Stomach (tissue), 9 donors: ENCODE data around the gene DPP6. TPM values are rescaled to one million over a fixed set of nuclear protein-coding genes. Genes with fewer than 3 reads are reported as not detected.
A peak's percentile ranks its signal among the peaks of the same experiment; 100 is the strongest.

ENCODE experiments used
- DNase-seq, 2 donors: peaks; one replicate each; pipeline versions ENCODE4 v3.0.0 to v3.0.0-alpha.2; 2013 to 2019
- H3K27ac ChIP-seq, 5 donors: fragments of 200-600 bp in 4 of 5; sonication (generic) in 4 of 5; one replicate each; pipeline ENCODE4 v1.5.1; 2013 to 2019; ENCODE audit warnings: mild to moderate bottlenecking in 1 of 5, moderate library complexity in 1 of 5
- H3K27me3 ChIP-seq, 3 donors: fragments of 200-600 bp; sonication (generic); one replicate each; pipeline ENCODE4 v1.5.1; 2017 to 2019; ENCODE audit warnings: mixed run types in 1 of 3
- H3K36me3 ChIP-seq, 4 donors: fragments of 200-600 bp; sonication (generic); 1 replicate in 3 of 4; 2 replicates in 1 of 4; pipeline ENCODE4 v1.5.1; 2016 to 2019
- H3K4me1 ChIP-seq, 4 donors: fragments of 200-600 bp; sonication (generic); one replicate each; pipeline ENCODE4 v1.5.1; 2016 to 2019
- H3K4me3 ChIP-seq, 4 donors: fragments of 200-600 bp; sonication (generic) in 3 of 4; one replicate each; pipeline ENCODE4 v1.5.1; 2016 to 2019; ENCODE audit warnings: mild to moderate bottlenecking in 1 of 4
- H3K9me3 ChIP-seq, 4 donors: fragments of 200-600 bp; sonication (generic); one replicate each; pipeline ENCODE4 v1.5.1; 2016 to 2019
- EP300 ChIP-seq: sonication (generic); formaldehyde crosslinking; IDR thresholded peaks from one replicate; pipeline ENCODE4 v1.6.1; 2017; ENCODE audit warnings: antibody characterized with exemption
- POLR2A ChIP-seq, 4 donors: fragments of 450-650 bp; IDR thresholded peaks; one replicate each; pipeline ENCODE4 v1.6.1; 2016; ENCODE audit warnings: antibody characterized with exemption in 4 of 4, control low read depth in 2 of 4, mild to moderate bottlenecking in 1 of 4, moderate library complexity in 1 of 4
- POLR2AphosphoS5 ChIP-seq, 3 donors: sonication (generic); formaldehyde crosslinking; IDR thresholded peaks; one replicate each; pipeline ENCODE4 v1.6.1; 2016; ENCODE audit warnings: antibody characterized with exemption in 3 of 3
- WGBS, 5 donors: extraction: QIAGEN DNeasy Blood & Tissue Kit in 3 of 5; methylation state at CpG; one replicate each; pipeline versions ENCODE4 v1.1.5 to v1.1.7; 2013 to 2018; 5-methylcytosine and 5-hydroxymethylcytosine counted together
- intact Hi-C: fragments of 100-400 bp; cut with DNase I; formaldehyde crosslinking; loops from one replicate; pipeline ENCODE4 v1.15.1; 2023; ENCODE audit warnings: low total_unique reads
- polyA plus RNA-seq, 3 donors: library from polyadenylated mRNA; stranded (reverse); fragments of 200-250 nt; gene quantifications; one replicate each; pipeline ENCODE4 v1.2.3, GENCODE V29; 2013
- total RNA-seq, 5 donors: library from RNA; depleted of rRNA; stranded (reverse); fragments of >200 nt; gene quantifications; one replicate each; pipeline versions ENCODE4 v1.1.0 to v1.2.3, GENCODE V29; 2014 to 2016
- TF ChIP-seq, protein P1 (sequence below), 7 experiments: fragments of 450-650 bp in 4 of 7; fragments of 200-600 bp in 3 of 7; sonication (generic) in 3 of 7; IDR thresholded peaks; one replicate each; pipeline ENCODE4 v1.5.1; 2016 to 2019; ENCODE audit warnings: antibody characterized with exemption in 7 of 7, control low read depth in 2 of 7, mild to moderate bottlenecking in 1 of 7
- donor health status: healthy with polysubstance abuse.
- donor health status: Bipolar disorder and iron deficiency.
- donor health status: healthy.

Gene DPP6
- total and polyA plus RNA-seq, 8 donors: 0.15 to 29.8 (median 4.9) TPM

DNA sequence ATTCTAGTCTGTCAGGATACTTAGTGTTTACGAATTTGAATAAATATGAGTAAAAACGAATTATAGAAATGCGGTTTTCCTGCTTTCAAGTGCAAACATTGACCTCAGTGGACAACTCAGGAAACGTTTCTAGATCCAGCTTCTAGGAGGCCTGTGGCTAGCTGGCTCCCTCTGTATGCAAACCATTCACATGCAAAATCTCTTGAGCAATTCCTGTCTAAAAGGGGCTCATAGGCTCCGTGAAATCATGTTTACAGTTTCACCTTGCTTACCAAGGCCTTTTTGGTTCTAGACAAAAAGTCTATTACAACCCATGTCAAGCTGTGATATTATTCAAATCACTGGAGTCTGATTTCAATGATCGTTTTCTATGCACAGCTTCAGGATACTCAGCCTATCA lies 364.5 kb downstream of the DPP6 start:
- no peak overlapping the region for H3K4me3 ChIP-seq
- intact Hi-C loops: no loop called here
- no peak overlapping the region for H3K27ac ChIP-seq
- no peaks in the 10 kb centered on the region for H3K9me3 ChIP-seq
- DNase-seq: no peak
- H3K27me3 ChIP-seq: no peaks in the 10 kb centered on the region
- H3K36me3 ChIP-seq: no peaks in the 10 kb centered on the region
- TF ChIP-seq EP300: no peak
- TF ChIP-seq POLR2AphosphoS5 (IDR thresholded peaks at IDR 0.05): no peak
- TF ChIP-seq POLR2A (IDR thresholded peaks at IDR 0.05): no peak
- TF ChIP-seq, protein P1, sequence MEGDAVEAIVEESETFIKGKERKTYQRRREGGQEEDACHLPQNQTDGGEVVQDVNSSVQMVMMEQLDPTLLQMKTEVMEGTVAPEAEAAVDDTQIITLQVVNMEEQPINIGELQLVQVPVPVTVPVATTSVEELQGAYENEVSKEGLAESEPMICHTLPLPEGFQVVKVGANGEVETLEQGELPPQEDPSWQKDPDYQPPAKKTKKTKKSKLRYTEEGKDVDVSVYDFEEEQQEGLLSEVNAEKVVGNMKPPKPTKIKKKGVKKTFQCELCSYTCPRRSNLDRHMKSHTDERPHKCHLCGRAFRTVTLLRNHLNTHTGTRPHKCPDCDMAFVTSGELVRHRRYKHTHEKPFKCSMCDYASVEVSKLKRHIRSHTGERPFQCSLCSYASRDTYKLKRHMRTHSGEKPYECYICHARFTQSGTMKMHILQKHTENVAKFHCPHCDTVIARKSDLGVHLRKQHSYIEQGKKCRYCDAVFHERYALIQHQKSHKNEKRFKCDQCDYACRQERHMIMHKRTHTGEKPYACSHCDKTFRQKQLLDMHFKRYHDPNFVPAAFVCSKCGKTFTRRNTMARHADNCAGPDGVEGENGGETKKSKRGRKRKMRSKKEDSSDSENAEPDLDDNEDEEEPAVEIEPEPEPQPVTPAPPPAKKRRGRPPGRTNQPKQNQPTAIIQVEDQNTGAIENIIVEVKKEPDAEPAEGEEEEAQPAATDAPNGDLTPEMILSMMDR (IDR thresholded peaks at IDR 0.05): no peak
- 41 to 52% (median 51%) methylated on average over 6 of the region's 6 CpGs for WGBS, 5 donors
- no peaks in the 10 kb centered on the region for H3K4me1 ChIP-seq

DNA sequence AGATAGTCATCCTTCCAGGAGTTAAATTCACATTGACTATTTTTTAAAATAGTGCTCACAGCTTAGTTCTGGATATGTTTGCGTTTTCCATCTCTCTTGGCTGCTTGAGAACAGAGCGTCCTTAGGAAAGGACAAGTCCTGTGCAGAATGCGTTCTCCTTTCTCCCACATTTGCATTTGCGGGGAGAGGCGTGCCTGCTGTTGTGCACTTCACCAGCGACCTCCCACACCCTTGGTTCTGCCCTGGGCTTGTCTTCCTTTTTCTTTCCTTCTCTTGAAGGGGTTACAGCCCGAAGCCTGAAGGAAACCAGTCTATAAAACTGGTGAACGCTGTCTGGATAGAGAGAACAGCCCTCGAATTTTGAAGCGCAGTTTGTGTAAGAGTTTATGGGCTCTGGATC lies 367.1 kb downstream of the DPP6 start:
- Histone ChIP-seq H3K27me3 (no peaks in the 10 kb centered on the region), H3K27ac (no peak overlapping the region), H3K4me1 (peaks cover 0 to 3% (median 0%) of the 10 kb centered on the region in 4 donors), H3K36me3 (no peaks in the 10 kb centered on the region), H3K9me3 (no peaks in the 10 kb centered on the region), H3K4me3 (no peak overlapping the region)
- 75 to 83% (median 77%) methylated on average over 10 of the region's 10 CpGs for WGBS, 5 donors
- DNase-seq: no peak
- intact Hi-C loops: no loop called here
- TF ChIP-seq POLR2AphosphoS5 (IDR thresholded peaks at IDR 0.05) (no peak), POLR2A (IDR thresholded peaks at IDR 0.05) (no peak), EP300 (no peak)
- TF ChIP-seq, protein P1 (IDR thresholded peaks at IDR 0.05): no peak

DNA sequence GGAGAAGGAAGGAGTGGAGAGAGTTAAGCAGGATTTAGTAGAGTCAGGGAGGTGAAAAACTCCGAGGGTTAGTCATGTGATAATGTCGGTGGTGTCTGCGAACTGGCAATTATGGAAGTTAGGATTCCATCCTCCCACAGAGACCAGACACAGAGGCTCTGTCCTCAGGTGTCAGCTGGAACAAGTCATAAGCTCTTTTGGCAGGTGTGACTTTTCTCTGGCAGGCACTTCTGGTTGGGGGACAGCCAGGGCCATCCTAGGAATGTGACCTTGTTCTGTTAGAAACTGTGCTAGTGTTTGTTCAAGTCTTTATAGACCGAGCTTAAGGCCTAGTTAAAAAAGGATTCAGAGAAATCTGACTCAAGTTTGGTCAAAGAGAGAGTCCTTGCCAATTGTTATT lies 371.0 kb downstream of the DPP6 start:
- Histone ChIP-seq H3K4me1 (peaks cover 0 to 3% (median 0%) of the 10 kb centered on the region in 4 donors), H3K27ac (no peak overlapping the region), H3K36me3 (no peaks in the 10 kb centered on the region), H3K4me3 (no peak overlapping the region), H3K9me3 (no peaks in the 10 kb centered on the region), H3K27me3 (no peaks in the 10 kb centered on the region)
- WGBS, 5 donors: 11 to 22% (median 19%) methylated on average over 4 of the region's 4 CpGs
- intact Hi-C loops: no loop called here
- no peak for TF ChIP-seq EP300
- TF ChIP-seq, protein P1 (IDR thresholded peaks at IDR 0.05): no peak
- no peak for TF ChIP-seq POLR2AphosphoS5 (IDR thresholded peaks at IDR 0.05)
- no peak for TF ChIP-seq POLR2A (IDR thresholded peaks at IDR 0.05)
- no peak for DNase-seq

DNA sequence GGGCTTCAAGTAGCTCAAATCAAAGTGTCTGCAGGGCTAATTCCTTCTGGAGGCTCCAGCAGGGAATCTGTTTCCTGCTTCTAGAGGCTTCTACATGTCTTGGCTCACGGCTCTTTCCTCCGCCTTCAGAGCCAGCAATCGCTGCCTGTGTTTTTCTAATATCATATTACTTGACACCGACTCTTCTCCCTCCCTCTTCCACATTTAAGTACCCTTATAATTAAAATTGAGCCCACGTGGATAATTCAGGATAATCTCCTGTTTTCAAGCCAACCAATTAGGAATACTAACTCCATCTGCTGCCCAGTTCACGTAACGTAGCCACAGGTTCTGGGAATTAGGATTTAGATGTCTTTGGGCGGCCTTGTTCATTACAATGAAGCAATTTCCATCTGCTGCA lies 372.2 kb downstream of the DPP6 start:
- H3K9me3 ChIP-seq: no peaks in the 10 kb centered on the region
- WGBS, 5 donors: 52 to 68% (median 62%) methylated on average over 8 of the region's 8 CpGs
- intact Hi-C loops: no loop called here
- peaks cover 0 to 3% (median 0%) of the 10 kb centered on the region in 4 donors for H3K4me1 ChIP-seq
- TF ChIP-seq, protein P1 (IDR thresholded peaks at IDR 0.05): no peak
- TF ChIP-seq POLR2A (IDR thresholded peaks at IDR 0.05): no peak
- no peak for TF ChIP-seq POLR2AphosphoS5 (IDR thresholded peaks at IDR 0.05)
- no peak for TF ChIP-seq EP300
- H3K27me3 ChIP-seq: no peaks in the 10 kb centered on the region
- no peaks in the 10 kb centered on the region for H3K36me3 ChIP-seq
- H3K4me3 ChIP-seq: no peak overlapping the region
- DNase-seq: peak in 1 of 2 donors; percentile 10
- H3K27ac ChIP-seq: no peak overlapping the region
